PFSK-1 (cell line): ENCODE measurements around the gene TBC1D9.

Experiments used
- POLR2AphosphoS5 ChIP-seq: IDR thresholded peaks from 2 replicates; pipeline ENCODE4 v1.6.1; 2012; ENCODE audit warnings: low read depth, mild to moderate bottlenecking, control low read depth, low read length, moderate library complexity
- SIN3A ChIP-seq: IDR thresholded peaks from 2 replicates; pipeline ENCODE4 v1.6.1; 2012; ENCODE audit warnings: mild to moderate bottlenecking, low read length, moderate library complexity, borderline replicate concordance; ENCODE audit not compliant: insufficient read depth
- TF ChIP-seq, protein P1 (sequence below), 2 experiments: IDR thresholded peaks; 2 replicates each; pipeline versions ENCODE4 v1.6.1 to v1.8.0; 2011 to 2012; ENCODE audit warnings: low read depth in 2 of 2, low read length in 2 of 2, control low read depth in 1 of 2, inconsistent platforms in 1 of 2, mild to moderate bottlenecking in 1 of 2, moderate library complexity in 1 of 2; ENCODE audit not compliant: insufficient read depth in 1 of 2

GRCh38 chr4:140684314-140684713 lies 71.9 kb downstream of the TBC1D9 start:
- TF ChIP-seq, protein P1, sequence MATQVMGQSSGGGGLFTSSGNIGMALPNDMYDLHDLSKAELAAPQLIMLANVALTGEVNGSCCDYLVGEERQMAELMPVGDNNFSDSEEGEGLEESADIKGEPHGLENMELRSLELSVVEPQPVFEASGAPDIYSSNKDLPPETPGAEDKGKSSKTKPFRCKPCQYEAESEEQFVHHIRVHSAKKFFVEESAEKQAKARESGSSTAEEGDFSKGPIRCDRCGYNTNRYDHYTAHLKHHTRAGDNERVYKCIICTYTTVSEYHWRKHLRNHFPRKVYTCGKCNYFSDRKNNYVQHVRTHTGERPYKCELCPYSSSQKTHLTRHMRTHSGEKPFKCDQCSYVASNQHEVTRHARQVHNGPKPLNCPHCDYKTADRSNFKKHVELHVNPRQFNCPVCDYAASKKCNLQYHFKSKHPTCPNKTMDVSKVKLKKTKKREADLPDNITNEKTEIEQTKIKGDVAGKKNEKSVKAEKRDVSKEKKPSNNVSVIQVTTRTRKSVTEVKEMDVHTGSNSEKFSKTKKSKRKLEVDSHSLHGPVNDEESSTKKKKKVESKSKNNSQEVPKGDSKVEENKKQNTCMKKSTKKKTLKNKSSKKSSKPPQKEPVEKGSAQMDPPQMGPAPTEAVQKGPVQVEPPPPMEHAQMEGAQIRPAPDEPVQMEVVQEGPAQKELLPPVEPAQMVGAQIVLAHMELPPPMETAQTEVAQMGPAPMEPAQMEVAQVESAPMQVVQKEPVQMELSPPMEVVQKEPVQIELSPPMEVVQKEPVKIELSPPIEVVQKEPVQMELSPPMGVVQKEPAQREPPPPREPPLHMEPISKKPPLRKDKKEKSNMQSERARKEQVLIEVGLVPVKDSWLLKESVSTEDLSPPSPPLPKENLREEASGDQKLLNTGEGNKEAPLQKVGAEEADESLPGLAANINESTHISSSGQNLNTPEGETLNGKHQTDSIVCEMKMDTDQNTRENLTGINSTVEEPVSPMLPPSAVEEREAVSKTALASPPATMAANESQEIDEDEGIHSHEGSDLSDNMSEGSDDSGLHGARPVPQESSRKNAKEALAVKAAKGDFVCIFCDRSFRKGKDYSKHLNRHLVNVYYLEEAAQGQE (IDR thresholded peaks at IDR 0.05; ENCODE audit: insufficient read depth in 1 of 2, low read depth in 2 of 2, low read length in 2 of 2), result no peak
- TF ChIP-seq POLR2AphosphoS5 (no peak), SIN3A (no peak)
